ENCODE results near the gene GPC3.

The GPC3 gene

DNA sequence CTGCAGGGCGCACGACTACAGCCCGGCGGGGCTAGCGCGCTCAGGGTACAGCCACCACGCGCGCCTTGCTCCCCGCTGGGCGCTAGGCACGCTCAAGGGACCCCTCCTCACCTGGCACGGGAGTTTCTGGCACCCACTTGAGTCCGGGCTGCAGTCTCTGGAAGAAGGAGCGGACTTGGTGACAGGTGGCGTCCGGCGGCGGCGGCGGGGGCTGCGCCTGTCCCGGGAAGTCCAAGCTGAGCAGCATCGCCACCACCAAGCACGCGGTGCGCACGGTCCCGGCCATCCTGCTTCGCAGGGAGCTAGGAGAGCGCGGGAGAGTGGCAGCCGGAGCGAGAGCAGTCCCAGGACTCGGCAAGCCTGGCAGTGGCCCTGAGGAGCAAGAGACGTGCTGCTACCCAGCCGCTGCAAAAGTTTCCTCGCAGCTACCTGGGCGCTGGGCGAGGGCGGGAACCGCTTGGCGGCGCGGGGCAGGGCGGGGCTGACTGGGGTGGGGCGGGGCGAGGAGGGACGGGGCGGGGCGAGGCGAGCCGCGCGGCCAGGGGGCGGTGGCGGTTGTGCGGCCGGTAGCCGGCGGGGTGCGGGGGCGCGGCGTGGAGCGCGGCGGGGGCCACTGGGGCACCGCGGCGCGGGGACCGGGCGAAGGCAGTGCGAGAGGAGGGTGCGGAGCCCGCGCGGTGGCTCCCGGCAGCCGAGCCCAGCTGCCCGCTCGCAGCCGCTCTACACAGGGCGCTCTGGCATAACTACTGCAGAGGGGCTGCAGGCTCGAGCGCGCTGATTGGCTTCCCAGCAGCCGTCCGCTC is at the start of gene GPC3:
TSS of gene GPC3 (minus strand) at position 431 of the 803 bp plus-strand sequence.
- intact Hi-C loops (cut with DNase I; ENCODE audit: low total_unique reads) = no loop called here
- TF ChIP-seq, protein P1, sequence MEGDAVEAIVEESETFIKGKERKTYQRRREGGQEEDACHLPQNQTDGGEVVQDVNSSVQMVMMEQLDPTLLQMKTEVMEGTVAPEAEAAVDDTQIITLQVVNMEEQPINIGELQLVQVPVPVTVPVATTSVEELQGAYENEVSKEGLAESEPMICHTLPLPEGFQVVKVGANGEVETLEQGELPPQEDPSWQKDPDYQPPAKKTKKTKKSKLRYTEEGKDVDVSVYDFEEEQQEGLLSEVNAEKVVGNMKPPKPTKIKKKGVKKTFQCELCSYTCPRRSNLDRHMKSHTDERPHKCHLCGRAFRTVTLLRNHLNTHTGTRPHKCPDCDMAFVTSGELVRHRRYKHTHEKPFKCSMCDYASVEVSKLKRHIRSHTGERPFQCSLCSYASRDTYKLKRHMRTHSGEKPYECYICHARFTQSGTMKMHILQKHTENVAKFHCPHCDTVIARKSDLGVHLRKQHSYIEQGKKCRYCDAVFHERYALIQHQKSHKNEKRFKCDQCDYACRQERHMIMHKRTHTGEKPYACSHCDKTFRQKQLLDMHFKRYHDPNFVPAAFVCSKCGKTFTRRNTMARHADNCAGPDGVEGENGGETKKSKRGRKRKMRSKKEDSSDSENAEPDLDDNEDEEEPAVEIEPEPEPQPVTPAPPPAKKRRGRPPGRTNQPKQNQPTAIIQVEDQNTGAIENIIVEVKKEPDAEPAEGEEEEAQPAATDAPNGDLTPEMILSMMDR (IDR thresholded peaks at IDR 0.05) = no peak
- Histone ChIP-seq H3K4me1 (peaks cover 0 to 8% (median 6%) of the 10 kb centered on the region in 4 donors), H3K27me3 (peaks cover 0 to 2% of the 10 kb centered on the region in 2 donors), H3K27ac (no peak within 1 kb of the TSS), H3K9me3 (no peaks in the 10 kb centered on the region), H3K36me3 (no peaks in the 10 kb centered on the region), H3K4me3 (peak within 1 kb of the TSS; percentile 31 to 45)
- no peak for DNase-seq

DNA sequence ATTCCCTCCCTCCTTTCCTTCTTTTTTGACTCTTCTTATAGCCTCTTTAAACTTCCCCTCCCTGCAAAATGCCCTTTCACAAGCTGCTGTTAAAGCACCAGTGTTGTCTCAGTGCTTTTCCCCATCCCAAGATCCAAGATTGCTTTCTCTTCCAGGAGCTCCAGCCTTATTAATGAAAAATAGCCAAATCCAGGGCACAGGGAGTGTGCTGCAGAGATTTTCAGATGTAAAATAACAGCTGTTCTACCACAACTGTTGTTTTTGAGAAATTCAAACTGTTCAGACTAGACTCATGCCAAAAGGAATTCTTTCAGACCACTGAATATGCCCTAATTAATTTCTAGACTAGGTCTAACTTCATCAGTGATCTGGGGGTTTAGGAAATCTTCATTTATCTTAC is 47.0 kb upstream of the GPC3 start:
- TF ChIP-seq, protein P1 (IDR thresholded peaks at IDR 0.05) = no peak
- no peaks in the 10 kb centered on the region for H3K27me3 ChIP-seq
- intact Hi-C loops (cut with DNase I; ENCODE audit: low total_unique reads) = no loop called here
- no peaks in the 10 kb centered on the region for H3K36me3 ChIP-seq
- H3K27ac ChIP-seq = no peak overlapping the region
- no peak overlapping the region for H3K4me3 ChIP-seq
- DNase-seq = no peak
- H3K4me1 ChIP-seq = no peaks in the 10 kb centered on the region
- no peaks in the 10 kb centered on the region for H3K9me3 ChIP-seq

DNA sequence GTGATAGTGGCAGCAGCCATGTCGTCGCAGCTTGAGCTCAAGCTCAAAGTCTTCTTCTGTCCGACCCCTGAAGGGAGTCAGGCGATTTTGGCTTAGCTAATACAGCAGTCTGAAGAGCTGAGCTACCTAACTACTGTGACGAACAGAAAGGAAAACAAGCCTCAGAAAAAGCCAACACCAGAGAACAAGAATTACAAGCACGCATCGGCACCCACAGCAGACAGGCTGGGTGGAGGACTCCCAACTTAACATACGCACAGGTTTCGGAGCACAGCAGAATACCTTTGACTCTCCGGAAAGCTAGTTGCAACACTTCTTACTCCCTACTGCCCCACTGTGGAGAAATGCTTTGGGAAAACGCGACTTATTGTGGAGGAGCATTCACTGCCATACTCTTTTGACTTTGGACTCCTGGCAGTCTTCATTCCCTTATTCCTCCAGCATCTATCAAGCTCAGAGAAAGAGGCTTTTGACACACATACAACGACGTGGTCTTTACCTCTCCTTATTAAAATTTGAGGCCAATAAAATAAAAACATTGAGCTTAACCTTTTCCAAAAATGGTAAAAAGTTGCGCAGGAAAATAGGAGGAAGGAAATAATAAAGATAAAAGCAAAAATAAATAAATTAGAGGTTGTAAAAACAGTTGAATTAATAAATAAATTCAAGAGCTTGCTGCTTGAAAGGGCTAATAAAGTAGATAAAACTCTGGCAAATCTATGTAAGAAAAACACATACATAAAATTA is 41.3 kb upstream of the GPC3 start:
- Histone ChIP-seq H3K27ac (no peak overlapping the region), H3K9me3 (no peaks in the 10 kb centered on the region), H3K36me3 (no peaks in the 10 kb centered on the region), H3K4me3 (peak overlapping the region in 1 of 2 donors; percentile 23), H3K4me1 (no peaks in the 10 kb centered on the region), H3K27me3 (no peaks in the 10 kb centered on the region)
- peak; percentile 24 to 56 for DNase-seq
- TF ChIP-seq, protein P1 (IDR thresholded peaks at IDR 0.05) = peak; percentile 13 to 34
- intact Hi-C loops (cut with DNase I; ENCODE audit: low total_unique reads) = no loop called here

DNA sequence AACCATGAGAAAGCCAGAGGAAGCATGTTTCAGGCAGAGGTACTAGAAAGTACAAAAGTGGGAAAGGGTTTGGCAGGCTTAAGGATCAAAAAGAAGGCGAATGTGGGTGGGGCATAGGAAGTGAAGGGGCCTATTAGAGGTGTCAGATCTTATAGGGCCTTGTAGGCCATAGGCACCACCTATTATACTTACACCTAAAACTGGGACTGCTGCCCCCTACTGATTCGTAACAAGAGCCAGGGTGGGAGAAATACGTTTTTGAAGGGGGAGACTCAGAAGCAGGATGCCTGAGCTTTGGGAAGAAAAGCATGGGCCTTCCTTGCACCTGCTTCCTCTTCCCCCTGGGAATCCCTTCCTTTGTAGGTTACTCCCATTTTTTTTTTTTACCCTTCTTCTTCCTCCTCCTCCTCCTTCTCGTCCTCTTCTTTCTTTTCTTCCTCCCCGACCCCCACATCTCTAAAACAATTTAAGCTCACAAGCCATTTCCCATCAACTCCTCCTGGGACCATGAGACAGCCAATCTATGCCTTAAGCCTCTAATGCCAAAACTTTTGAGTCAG is 40.7 kb upstream of the GPC3 start:
- Histone ChIP-seq H3K4me3 (peak overlapping the region in 1 of 2 donors; percentile 23), H3K9me3 (no peaks in the 10 kb centered on the region), H3K27me3 (no peaks in the 10 kb centered on the region), H3K36me3 (no peaks in the 10 kb centered on the region), H3K27ac (no peak overlapping the region), H3K4me1 (no peaks in the 10 kb centered on the region)
- DNase-seq = no peak
- intact Hi-C loops (cut with DNase I; ENCODE audit: low total_unique reads) = no loop called here
- TF ChIP-seq, protein P1 (IDR thresholded peaks at IDR 0.05) = no peak

DNA sequence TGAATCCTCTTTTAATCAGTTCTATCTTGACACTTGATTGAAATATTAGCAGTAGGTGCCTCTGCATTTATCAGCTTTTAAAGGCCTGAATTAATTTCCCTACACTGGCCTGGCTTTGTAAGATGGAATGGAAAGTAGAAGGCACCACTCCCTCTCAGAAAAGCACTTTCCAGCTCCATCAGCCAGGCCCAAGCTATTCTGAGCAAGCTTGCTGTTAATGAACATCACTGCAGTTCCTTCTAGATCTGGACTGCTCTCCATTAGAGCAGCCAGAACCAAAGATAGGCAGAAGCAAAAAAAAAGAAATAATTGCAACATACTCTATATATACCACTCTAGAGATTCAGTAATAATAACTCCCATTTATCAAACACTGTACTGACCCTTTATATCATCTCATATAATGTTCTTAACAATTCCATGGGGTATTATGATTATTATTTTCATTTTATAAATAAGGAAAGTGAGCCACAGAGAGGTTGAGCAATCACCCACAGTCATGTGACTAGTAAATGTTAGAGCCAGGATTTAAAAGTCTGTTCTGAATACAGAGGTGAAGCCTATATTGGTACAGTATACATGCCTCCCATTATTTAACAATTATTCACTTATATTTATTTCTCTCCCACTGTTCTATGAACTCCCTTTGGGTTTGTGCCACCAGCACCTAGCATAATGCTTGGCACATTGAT is 39.4 kb upstream of the GPC3 start:
- H3K9me3 ChIP-seq = no peaks in the 10 kb centered on the region
- H3K4me3 ChIP-seq = no peak overlapping the region
- no peaks in the 10 kb centered on the region for H3K4me1 ChIP-seq
- TF ChIP-seq, protein P1 (IDR thresholded peaks at IDR 0.05) = no peak
- H3K27me3 ChIP-seq = no peaks in the 10 kb centered on the region
- no peak for DNase-seq
- intact Hi-C loops (cut with DNase I; ENCODE audit: low total_unique reads) = no loop called here
- H3K36me3 ChIP-seq = no peaks in the 10 kb centered on the region
- H3K27ac ChIP-seq = no peak overlapping the region
